IMR-90 (cell line): Measurements from ENCODE around the gene ZNF468.
"Not testable (repeated sequence)": the region's sequence is repeated elsewhere in the genome, so short reads cannot be mapped to it uniquely, and the experiment has no call there.

Source experiments
- BHLHE40 ChIP-seq: fragments of 150-350 bp; IDR thresholded peaks from 2 replicates; pipeline ENCODE4 v1.6.1; 2016; ENCODE audit warnings: mild to moderate bottlenecking, low read depth, low read length
- CEBPB ChIP-seq: IDR thresholded peaks from 2 replicates; pipeline ENCODE4 v1.6.1; 2012; ENCODE audit warnings: low read depth, low read length, improper control_type of control experiment
- CHD1 ChIP-seq: IDR thresholded peaks from 2 replicates; pipeline ENCODE4 v1.6.1; 2012; ENCODE audit warnings: low read depth, low read length, improper control_type of control experiment
- CTCF ChIP-seq: conservative IDR thresholded peaks from 2 replicates; pipeline ENCODE4 v1.5.1; 2012; ENCODE audit warnings: mild to moderate bottlenecking, low read depth, low read length, improper control_type of control experiment
- ELK1 ChIP-seq: fragments of 150-350 bp; IDR thresholded peaks from 2 replicates; pipeline ENCODE4 v1.6.1; 2016; ENCODE audit warnings: low read depth, mild to moderate bottlenecking, low read length, moderate library complexity, borderline replicate concordance
- FOS ChIP-seq: fragments of 150-350 bp; IDR thresholded peaks from 2 replicates; pipeline ENCODE4 v1.6.1; 2016; ENCODE audit warnings: low read depth, low read length
- MAFK ChIP-seq: IDR thresholded peaks from 2 replicates; pipeline ENCODE4 v1.6.1; 2012; ENCODE audit warnings: low read depth, low read length, improper control_type of control experiment
- MXI1 ChIP-seq: IDR thresholded peaks from 2 replicates; pipeline ENCODE4 v1.6.1; 2012; ENCODE audit warnings: low read depth, mild to moderate bottlenecking, low read length, moderate library complexity, borderline replicate concordance
- NFE2L2 ChIP-seq: fragments of 150-350 bp; IDR thresholded peaks from 2 replicates; pipeline ENCODE4 v1.6.1; 2016; ENCODE audit warnings: low read depth, mild to moderate bottlenecking, low read length
- POLR2A ChIP-seq: IDR thresholded peaks from 2 replicates; pipeline ENCODE4 v1.6.1; 2012; ENCODE audit warnings: mild to moderate bottlenecking, low read depth, low read length
- RAD21 ChIP-seq: IDR thresholded peaks from 2 replicates; pipeline ENCODE4 v1.6.1; 2012; ENCODE audit warnings: low read length, improper control_type of control experiment
- RCOR1 ChIP-seq: IDR thresholded peaks from 2 replicates; pipeline ENCODE4 v1.6.1; 2012; ENCODE audit warnings: mild to moderate bottlenecking, low read length, improper control_type of control experiment; ENCODE audit not compliant: insufficient replicate concordance
- SMC3 ChIP-seq: fragments of 150-350 bp; IDR thresholded peaks from 2 replicates; pipeline ENCODE4 v1.6.1; 2016; ENCODE audit warnings: low read depth, mild to moderate bottlenecking, antibody characterized with exemption, low read length, moderate library complexity
- USF2 ChIP-seq: fragments of 150-350 bp; IDR thresholded peaks from 2 replicates; pipeline ENCODE4 v1.6.1; 2017; ENCODE audit warnings: mild to moderate bottlenecking, antibody characterized with exemption, low read length, low read depth

GRCh38 chr19:52872996-52873395, 15.6 kb upstream of the ZNF468 start:
- not testable (repeated sequence) for TF ChIP-seq POLR2A, CTCF, CHD1, ELK1, SMC3, RAD21, CEBPB, NFE2L2, USF2, BHLHE40, MAFK, RCOR1, MXI1, FOS
